Right forelimb (tissue), 1 donor: ENCODE data around the gene RIOK1.
"Not testable (repeated sequence)": the region's sequence is repeated elsewhere in the genome, so short reads cannot be mapped to it uniquely, and the experiment has no call there.

ENCODE experiments used
- DNase-seq: peaks from one replicate; pipeline ENCODE4 v3.0.0-alpha.2; 2018

Gene RIOK1

GRCh38 chr6:7442467-7442866 is 52.9 kb downstream of the RIOK1 start:
- DNase-seq, result no peak

GRCh38 chr6:7445101-7445500 is 55.5 kb downstream of the RIOK1 start:
- DNase-seq, result no peak

- no peak for DNase-seq
These were observed 56.4 kb downstream of the RIOK1 start for GRCh38 chr6:7445885-7446461.

- DNase-seq, result no peak
These were observed 57.2 kb downstream of the RIOK1 start for GRCh38 chr6:7446619-7447325.

GRCh38 chr6:7448232-7448631 is 58.6 kb downstream of the RIOK1 start:
- no peak for DNase-seq

GRCh38 chr6:7449018-7449417 is 59.4 kb downstream of the RIOK1 start:
- DNase-seq, result no peak

- DNase-seq, result no peak
These were observed 61.7 kb downstream of the RIOK1 start for GRCh38 chr6:7451326-7451725.

GRCh38 chr6:7452898-7453297 is 63.3 kb downstream of the RIOK1 start:
- DNase-seq, result no peak

- DNase-seq, result no peak
These were observed 65.2 kb downstream of the RIOK1 start for GRCh38 chr6:7454696-7455358.

- DNase-seq, result not testable (repeated sequence)
These were observed 66.7 kb downstream of the RIOK1 start for GRCh38 chr6:7456302-7456701.

GRCh38 chr6:7461416-7461815 is 71.8 kb downstream of the RIOK1 start:
- DNase-seq, result no peak

GRCh38 chr6:7463785-7464184 is 74.2 kb downstream of the RIOK1 start:
- DNase-seq, result no peak

GRCh38 chr6:7467007-7467897 is 77.6 kb downstream of the RIOK1 start:
- no peak for DNase-seq
